DMS 273 (cell line): ENCODE results near the gene MYO5B.

ENCODE experiments used
- DNase-seq: peaks from one replicate; lab custom pipeline; 2025; ENCODE audit not compliant: unreplicated experiment; lab: John Stamatoyannopoulos, UW

Gene MYO5B

GRCh38 chr18:50074404-50074803 lies 120.5 kb downstream of the MYO5B start:
- DNase-seq = no peak

- no peak for DNase-seq
Measured at GRCh38 chr18:50073319-50073718, 121.6 kb downstream of the MYO5B start.

GRCh38 chr18:50072146-50072545 lies 122.8 kb downstream of the MYO5B start:
- DNase-seq = no peak

- peak; percentile 7 for DNase-seq
Measured at GRCh38 chr18:50071397-50071796, 123.5 kb downstream of the MYO5B start.

GRCh38 chr18:50069422-50069821 lies 125.5 kb downstream of the MYO5B start:
- no peak for DNase-seq

GRCh38 chr18:50065527-50065926 lies 129.4 kb downstream of the MYO5B start:
- no peak for DNase-seq

GRCh38 chr18:50065039-50065438 lies 129.9 kb downstream of the MYO5B start:
- no peak for DNase-seq

GRCh38 chr18:50061876-50062517 lies 132.9 kb downstream of the MYO5B start:
- DNase-seq = no peak

GRCh38 chr18:50060822-50061221 lies 134.1 kb downstream of the MYO5B start:
- DNase-seq = no peak

- no peak for DNase-seq
Measured at GRCh38 chr18:50058731-50059130, 136.2 kb downstream of the MYO5B start.

- DNase-seq = no peak
Measured at GRCh38 chr18:50057009-50057408, 137.9 kb downstream of the MYO5B start.

- DNase-seq = no peak
Measured at GRCh38 chr18:50056185-50056584, 138.8 kb downstream of the MYO5B start.

- DNase-seq = no peak
Measured at GRCh38 chr18:50055488-50055887, 139.5 kb downstream of the MYO5B start.

- DNase-seq = peak; percentile 49
Measured at GRCh38 chr18:50053111-50053510, 141.8 kb downstream of the MYO5B start.

GRCh38 chr18:50051288-50051687 lies 143.7 kb downstream of the MYO5B start:
- DNase-seq = peak; percentile 37

- no peak for DNase-seq
Measured at GRCh38 chr18:50045126-50045525, 149.8 kb downstream of the MYO5B start.

- DNase-seq = peak; percentile 53
Measured at GRCh38 chr18:50044402-50044801, 150.5 kb downstream of the MYO5B start.

- no peak for DNase-seq
Measured at GRCh38 chr18:50042611-50043010, 152.3 kb downstream of the MYO5B start.

GRCh38 chr18:50039746-50040145 lies 155.2 kb downstream of the MYO5B start:
- DNase-seq = no peak

GRCh38 chr18:50038448-50038847 lies 156.5 kb downstream of the MYO5B start:
- DNase-seq = no peak

- no peak for DNase-seq
Measured at GRCh38 chr18:50034029-50034428, 160.9 kb downstream of the MYO5B start.

GRCh38 chr18:50033004-50033403 lies 161.9 kb downstream of the MYO5B start:
- DNase-seq = no peak

- DNase-seq = peak; percentile 12
Measured at GRCh38 chr18:50030146-50030545, 164.8 kb downstream of the MYO5B start.
